Heart left ventricle (tissue), 16 donors: ENCODE data around the gene VKORC1L1. TPM values are rescaled to one million over a fixed set of nuclear protein-coding genes. Genes with fewer than 3 reads are reported as not detected.
A peak's percentile ranks its signal among the peaks of the same experiment; 100 is the strongest.

Source experiments
- ATAC-seq, 4 donors: fragments of 200-7000 bp; cut with Tn5 transposase; one replicate each; pipeline ENCODE4 v1.9.1; 2020 to 2022; ENCODE audit warnings: moderate library complexity in 4 of 4, mild to moderate bottlenecking in 3 of 4, moderate number of reproducible peaks in 1 of 4
- DNase-seq, 5 donors: peaks; one replicate each; pipeline ENCODE4 v3.0.0-alpha.2; 2020
- H3K27ac ChIP-seq, 12 donors: fragments of 200-600 bp; sonication (generic) in 4 of 12; one replicate each; pipeline versions ENCODE4 v1.5.0 to v1.8.0; 2016 to 2022; ENCODE audit warnings: mild to moderate bottlenecking in 2 of 12
- H3K27me3 ChIP-seq, 9 donors: fragments of 200-600 bp; sonication (generic) in 2 of 9; one replicate each; pipeline versions ENCODE4 v1.5.1 to v1.8.0; 2016 to 2022; ENCODE audit warnings: mild to moderate bottlenecking in 3 of 9
- H3K36me3 ChIP-seq, 9 donors: fragments of 200-600 bp; sonication (generic) in 2 of 9; one replicate each; pipeline versions ENCODE4 v1.5.0 to v1.8.0; 2018 to 2022; ENCODE audit warnings: mild to moderate bottlenecking in 2 of 9
- H3K4me1 ChIP-seq, 12 donors: fragments of 200-600 bp; sonication (generic) in 4 of 12; one replicate each; pipeline versions ENCODE4 v1.5.0 to v1.8.0; 2016 to 2022; ENCODE audit warnings: mild to moderate bottlenecking in 3 of 12
- H3K4me3 ChIP-seq, 12 donors: fragments of 200-600 bp; sonication (generic) in 4 of 12; one replicate each; pipeline versions ENCODE4 v1.5.0 to v1.8.0; 2017 to 2022; ENCODE audit warnings: mild to moderate bottlenecking in 9 of 12, moderate library complexity in 4 of 12
- H3K9me3 ChIP-seq, 12 donors: fragments of 200-600 bp; sonication (generic) in 4 of 12; one replicate each; pipeline versions ENCODE4 v1.5.0 to v1.8.0; 2016 to 2022; ENCODE audit warnings: mild to moderate bottlenecking in 1 of 12
- POLR2A ChIP-seq, 2 donors: fragments of 450-650 bp; IDR thresholded peaks; one replicate each; pipeline ENCODE4 v1.6.1; 2017; ENCODE audit warnings: antibody characterized with exemption in 2 of 2, mild to moderate bottlenecking in 2 of 2, moderate library complexity in 2 of 2
- WGBS, 4 donors: extraction: QIAGEN DNeasy Blood & Tissue Kit in 2 of 4; methylation state at CpG; one replicate each; pipeline versions ENCODE4 v1.1.5 to v1.1.7; 2013 to 2018; 5-methylcytosine and 5-hydroxymethylcytosine counted together
- intact Hi-C, 10 donors: fragments of 100-400 bp; cut with DNase I; formaldehyde crosslinking; loops; one replicate each; pipeline versions ENCODE4 v1.11.1 to v1.14.2; 2022
- polyA plus RNA-seq, 2 donors: library from polyadenylated mRNA; stranded (reverse); fragments of 200-250 nt; gene quantifications; one replicate each; pipeline ENCODE4 v1.2.3, GENCODE V29; 2013
- total RNA-seq, 9 donors: library from RNA; depleted of rRNA in 2 of 9; stranded (reverse); fragments of >200 nt in 2 of 9; fragmentation: NEBNext Ultra II Directional in 3 of 9; extraction: Animal tissue kit (Norgen Biotek cat#: 25700) in 3 of 9; gene quantifications; one replicate each; pipeline versions ENCODE4 v1.1.0 to v1.2.4, GENCODE V29; 2016 to 2023
- TF ChIP-seq, protein P1 (sequence below), 12 donors: fragments of 200-600 bp; sonication (generic) in 4 of 12; IDR thresholded peaks; one replicate each; pipeline versions ENCODE4 v1.5.0 to v1.8.0; 2018 to 2022; ENCODE audit warnings: antibody characterized with exemption in 12 of 12, mild to moderate bottlenecking in 5 of 12
- donor health status: ischemic (EF 13 %, LVEDD 7.1; RV severe dilation, severe dysfunction).
- donor health status: healthy with polysubstance abuse.
- donor health status: DM: no; HTN: yes; CAD: no.
- donor health status: DM: no; HTN: no; CAD: no.
- donor health status: ischemic (EF 25% LVEDD 6.9; RV normal size, moderate dysfunction).
- donor health status: ischemic (EF 25% LVEDD 5.7; RV mildly dilated, moderate dysfunction).
- donor health status: healthy.
- donor health status: DM: yes; HTN: yes; CAD: no.
- donor health status: ischemic (EF 35%, LVEDD 5.7; RV mildly dilated, moderate dysfunction).
- donor health status: nonischemic (EF 11% LVEDD 7.7; RV severe dilation, severe dysfunction).
- donor health status: DM: yes; HTN: yes; CAD: no.
- donor health status: PGD.
- donor health status: ischemic (EF 29% LVEDD 5.4; RV normal size, mild dysfunction).
- donor health status: nonischemic (EF 23%, LVEDD 6.1; RV moderate dilation, normal function).

The VKORC1L1 gene
- total and polyA plus RNA-seq, 11 donors = 5.0 to 24.9 (median 18.6) TPM

- intact Hi-C loops = loop anchor here in 1 of 10 donors (10.0 kb wide), 1 partner anchor 105 kb away; the partner anchor contains the start of gene VKORC1L1
- H3K4me1 ChIP-seq = peaks cover 0 to 24% (median 16%) of the 10 kb centered on the region in 12 donors
- ATAC-seq = no peak
- peak overlapping the region in 10 of 12 donors; percentile 58 to 92 (median 85) for H3K27ac ChIP-seq
- no peak for TF ChIP-seq POLR2A (IDR thresholded peaks at IDR 0.05)
- TF ChIP-seq, protein P1, sequence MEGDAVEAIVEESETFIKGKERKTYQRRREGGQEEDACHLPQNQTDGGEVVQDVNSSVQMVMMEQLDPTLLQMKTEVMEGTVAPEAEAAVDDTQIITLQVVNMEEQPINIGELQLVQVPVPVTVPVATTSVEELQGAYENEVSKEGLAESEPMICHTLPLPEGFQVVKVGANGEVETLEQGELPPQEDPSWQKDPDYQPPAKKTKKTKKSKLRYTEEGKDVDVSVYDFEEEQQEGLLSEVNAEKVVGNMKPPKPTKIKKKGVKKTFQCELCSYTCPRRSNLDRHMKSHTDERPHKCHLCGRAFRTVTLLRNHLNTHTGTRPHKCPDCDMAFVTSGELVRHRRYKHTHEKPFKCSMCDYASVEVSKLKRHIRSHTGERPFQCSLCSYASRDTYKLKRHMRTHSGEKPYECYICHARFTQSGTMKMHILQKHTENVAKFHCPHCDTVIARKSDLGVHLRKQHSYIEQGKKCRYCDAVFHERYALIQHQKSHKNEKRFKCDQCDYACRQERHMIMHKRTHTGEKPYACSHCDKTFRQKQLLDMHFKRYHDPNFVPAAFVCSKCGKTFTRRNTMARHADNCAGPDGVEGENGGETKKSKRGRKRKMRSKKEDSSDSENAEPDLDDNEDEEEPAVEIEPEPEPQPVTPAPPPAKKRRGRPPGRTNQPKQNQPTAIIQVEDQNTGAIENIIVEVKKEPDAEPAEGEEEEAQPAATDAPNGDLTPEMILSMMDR (IDR thresholded peaks at IDR 0.05) = no peak
- peak overlapping the region in 8 of 12 donors; percentile 76 to 99 (median 87) for H3K4me3 ChIP-seq
- no peaks in the 10 kb centered on the region for H3K9me3 ChIP-seq
- H3K27me3 ChIP-seq = no peaks in the 10 kb centered on the region
- no peak for DNase-seq
- peaks cover 0 to 44% (median 34%) of the 10 kb centered on the region in 9 donors for H3K36me3 ChIP-seq
- 87 to 95% (median 90%) methylated on average over 21 to 29 of the region's 29 CpGs for WGBS, 4 donors
Measured at GRCh38 chr7:65979583-65980477, 107.0 kb downstream of the VKORC1L1 start.

- Histone ChIP-seq H3K9me3 (no peaks in the 10 kb centered on the region), H3K4me1 (peaks cover 0 to 24% (median 16%) of the 10 kb centered on the region in 12 donors), H3K27ac (peak overlapping the region in 11 of 12 donors; percentile 67 to 92 (median 85)), H3K36me3 (peaks cover 0 to 36% (median 25%) of the 10 kb centered on the region in 9 donors), H3K4me3 (peak overlapping the region; percentile 66 to 99 (median 84)), H3K27me3 (no peaks in the 10 kb centered on the region)
- peak; percentile 66 to 81 (median 72) for DNase-seq
- TF ChIP-seq, protein P1 (IDR thresholded peaks at IDR 0.05) = no peak
- peak in 1 of 2 donors; percentile 15 for TF ChIP-seq POLR2A (IDR thresholded peaks at IDR 0.05)
- intact Hi-C loops = loop anchor here in 1 of 10 donors (10.0 kb wide), 1 partner anchor 106 kb away; the partner anchor contains the start of gene VKORC1L1
- 23 to 52% (median 40%) methylated on average over 10 to 11 of the region's 11 CpGs for WGBS, 4 donors
- ATAC-seq = peak; percentile 32 to 86 (median 66)
Measured at GRCh38 chr7:65980478-65981250, 107.8 kb downstream of the VKORC1L1 start.

DNA sequence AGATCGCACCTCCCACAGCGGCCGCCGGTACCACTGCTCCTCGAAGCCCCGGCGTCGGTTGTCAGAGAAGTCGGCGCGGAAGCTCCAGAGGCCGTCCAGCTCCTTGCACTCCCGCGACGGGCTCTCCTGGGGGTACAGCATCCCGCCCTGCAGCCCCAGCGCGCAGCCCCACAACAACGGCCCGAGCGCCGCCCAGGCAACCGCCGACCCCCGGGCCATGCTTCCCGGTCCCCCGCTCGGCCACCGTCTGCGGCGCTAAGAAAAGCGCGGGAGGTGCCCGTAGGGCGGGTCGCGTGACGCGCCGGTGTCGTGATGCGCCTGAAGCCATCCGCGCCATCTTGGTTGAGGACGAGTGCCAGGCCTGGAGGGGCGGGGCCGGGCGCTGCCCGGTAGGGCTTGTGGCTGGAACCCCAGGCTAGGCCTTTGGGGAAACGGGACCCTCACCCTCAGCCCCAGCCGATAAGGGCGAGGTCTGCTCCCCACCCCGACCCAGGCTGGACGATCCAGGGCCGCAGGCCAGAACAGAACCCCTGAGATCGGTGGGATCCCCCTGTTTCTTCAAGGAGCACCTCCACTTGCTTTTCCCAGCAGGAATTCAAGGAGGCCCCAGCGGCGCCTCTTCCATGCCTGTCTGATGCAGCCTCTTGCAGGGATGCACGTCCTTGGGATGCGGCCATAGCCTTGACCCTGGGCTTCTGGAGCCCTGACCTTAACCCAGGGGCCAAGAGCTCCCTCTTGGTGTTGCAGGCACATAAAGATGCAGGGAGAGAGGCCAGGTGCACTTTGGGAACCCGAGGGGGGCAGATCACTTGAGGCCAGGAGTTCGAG is 109.3 kb downstream of the VKORC1L1 start, which contains the start of gene GUSB:
GUSB (minus strand) TSS at position 249 of the 828 bp plus-strand sequence; CDS start at position 219, 30 bp downstream.
- Histone ChIP-seq H3K27ac (peak within 1 kb of the TSS; percentile 14 to 92 (median 85)), H3K36me3 (peaks cover 0 to 23% (median 16%) of the 10 kb centered on the region in 9 donors), H3K27me3 (no peaks in the 10 kb centered on the region), H3K4me1 (peaks cover 0 to 24% (median 16%) of the 10 kb centered on the region in 12 donors), H3K4me3 (peak within 1 kb of the TSS; percentile 66 to 99 (median 84)), H3K9me3 (no peaks in the 10 kb centered on the region)
- WGBS, 4 donors = 4 to 7% (median 5%) methylated on average over 46 to 62 of the region's 62 CpGs
- ATAC-seq (peak; percentile 92 to 98 (median 96)), DNase-seq (peak; percentile 92 to 96 (median 94))
- intact Hi-C loops = loop anchor here in 1 of 10 donors (10.0 kb wide), 1 partner anchor 107 kb away; the partner anchor contains the start of gene VKORC1L1
- TF ChIP-seq POLR2A (IDR thresholded peaks at IDR 0.05) = peak in 1 of 2 donors; percentile 87
- TF ChIP-seq, protein P1 (IDR thresholded peaks at IDR 0.05) = no peak
